Stimulated activated CD4-positive, alpha-beta T cell treated with anti-CD3 and anti-CD28 coated beads, Interleukin-1b, Interleukin-23, amount 100 ng/mL, for 24 hours (primary cell): ENCODE results near the gene TRAF7.
A peak's percentile ranks its signal among the peaks of the same experiment; 100 is the strongest.
"Not testable (repeated sequence)": the region's sequence is repeated elsewhere in the genome, so short reads cannot be mapped to it uniquely, and the experiment has no call there.

ENCODE experiments used
- DNase-seq, 4 experiments: peaks; one replicate each; pipeline ENCODE4 v3.0.0-alpha.2; 2020; ENCODE audit warnings: low read depth in 4 of 4, low spot score in 1 of 4

TRAF7 gene

DNA sequence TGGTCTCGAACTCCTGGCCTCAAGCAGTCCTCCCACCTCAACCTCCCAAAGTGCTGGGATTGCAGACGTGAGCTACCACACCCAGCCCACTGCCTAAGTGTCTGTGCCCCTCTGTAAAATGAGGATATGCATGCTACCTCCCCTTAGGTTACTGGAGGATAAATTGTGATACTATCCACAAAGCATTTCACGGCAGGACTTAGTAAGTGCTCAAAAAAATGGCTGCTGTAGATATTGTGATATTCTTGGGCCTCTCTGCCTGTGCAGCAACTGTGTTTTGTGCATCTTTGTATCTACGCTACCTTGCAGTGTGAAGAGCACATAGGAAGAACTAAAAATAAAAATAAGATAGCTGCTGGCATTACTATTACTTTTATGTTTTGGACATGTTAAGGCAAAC lies 42.7 kb downstream of the TRAF7 start:
- DNase-seq, result no peak

DNA sequence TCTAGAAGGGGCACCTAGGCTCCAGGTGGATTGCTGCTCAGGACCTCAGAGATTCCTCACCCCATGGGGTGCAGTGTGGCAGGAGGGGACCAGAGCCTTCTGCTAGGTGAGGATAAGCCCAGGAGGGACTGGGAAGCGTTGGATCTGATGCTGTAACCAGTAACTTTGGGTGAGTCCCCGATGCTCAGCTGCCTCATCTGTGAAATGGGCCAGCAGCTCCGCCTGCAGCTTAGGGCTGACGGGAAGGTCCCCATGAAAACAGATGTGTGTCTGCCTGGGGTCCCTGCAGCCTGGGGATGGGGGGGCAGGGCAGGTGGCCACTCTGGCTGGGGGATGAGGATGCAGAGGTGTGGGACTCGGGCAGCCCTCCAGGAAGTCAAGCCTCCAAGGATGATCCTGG lies 43.5 kb downstream of the TRAF7 start:
- no peak for DNase-seq

- no peak for DNase-seq
Observed at GRCh38 chr16:2199621-2200139, 44.1 kb downstream of the TRAF7 start.

DNA sequence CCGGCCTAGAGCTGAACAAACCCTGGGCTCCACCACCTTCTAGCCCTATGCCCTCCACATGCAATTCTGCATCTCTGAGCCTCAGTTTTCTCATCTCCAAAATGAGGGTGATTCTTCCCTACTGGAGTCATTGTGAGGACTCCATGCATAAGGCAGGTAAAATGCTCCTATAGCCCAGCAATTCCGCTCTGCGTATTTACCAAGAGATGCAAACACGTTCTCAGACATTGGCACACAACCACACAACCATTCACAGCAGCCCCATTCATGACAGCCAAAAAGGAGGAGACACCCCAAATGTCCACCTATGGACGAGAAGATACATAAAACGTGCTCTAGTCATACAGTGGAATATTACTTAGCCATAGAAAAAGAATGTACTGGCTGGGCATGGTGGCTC lies 44.7 kb downstream of the TRAF7 start:
- no peak for DNase-seq

DNA sequence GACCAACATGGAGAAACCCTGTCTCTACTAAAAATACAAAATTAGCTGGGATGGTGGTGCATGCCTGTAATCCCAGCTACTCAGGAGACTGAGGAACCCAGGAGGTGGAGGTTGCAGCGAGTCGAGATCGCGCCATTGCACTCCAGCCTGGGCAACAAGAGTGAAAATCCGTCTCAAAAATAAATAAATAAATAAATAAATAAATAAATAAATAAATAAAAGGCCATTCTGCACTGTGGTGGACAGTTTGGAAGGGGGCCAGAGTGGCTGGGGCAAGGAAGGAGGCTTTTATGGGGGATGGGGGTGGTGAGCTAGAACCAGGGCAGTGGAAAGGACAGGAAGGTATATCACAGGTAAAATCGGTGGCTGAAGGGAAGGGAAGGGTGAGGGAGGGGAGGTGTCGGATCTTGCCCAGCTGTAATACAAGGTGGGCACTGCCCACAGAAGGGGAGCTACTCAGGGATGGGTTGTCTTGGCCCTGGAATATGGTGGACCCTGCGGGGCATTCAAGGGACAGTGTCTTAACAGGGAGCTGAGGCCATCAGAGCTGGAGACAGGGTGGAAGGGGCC lies 47.6 kb downstream of the TRAF7 start:
- not testable (repeated sequence) for DNase-seq

GRCh38 chr16:2204416-2205103 lies 49.0 kb downstream of the TRAF7 start:
- DNase-seq, result no peak

DNA sequence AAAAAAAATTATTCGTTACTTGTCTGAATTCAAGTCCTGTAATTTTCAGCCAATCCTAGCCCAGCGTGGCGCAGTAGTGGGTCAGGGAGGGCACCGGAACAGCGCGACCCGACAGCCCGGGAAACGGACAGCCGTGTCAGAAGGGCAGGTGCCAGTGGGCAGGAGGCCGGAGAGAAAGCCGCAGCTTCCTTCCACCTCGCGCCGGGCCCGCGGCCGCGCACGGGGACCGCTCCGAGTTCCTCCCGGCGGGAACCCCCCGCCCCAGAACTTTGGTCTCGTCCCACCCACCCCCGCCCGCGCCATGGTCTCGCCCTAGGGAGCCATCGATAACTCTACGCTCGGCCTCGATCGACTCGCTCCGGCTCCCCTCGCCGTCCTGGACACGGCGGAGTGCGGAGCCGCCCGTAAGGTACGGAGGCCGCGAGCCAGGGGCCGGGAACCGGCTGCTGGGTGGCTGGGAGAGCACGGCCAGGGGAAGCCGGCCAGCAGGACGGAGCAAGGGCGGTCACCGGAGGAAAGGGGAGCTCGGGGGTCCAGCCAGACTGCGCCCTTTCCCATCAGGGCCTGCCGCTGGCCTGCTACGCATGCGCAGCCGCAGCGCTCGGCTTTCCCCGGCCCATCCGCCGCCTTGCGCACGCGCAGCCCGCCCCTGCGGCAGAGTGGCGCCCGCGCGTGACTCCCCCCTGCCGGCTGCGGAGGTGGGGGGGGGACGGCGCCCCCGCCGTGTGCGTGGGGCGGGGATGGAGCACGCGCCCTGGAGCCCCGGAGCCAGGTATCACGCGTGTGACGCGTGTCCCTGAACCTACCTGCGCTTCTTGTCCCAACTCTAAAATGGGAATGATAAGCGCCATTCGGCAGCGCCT lies 49.8 kb downstream of the TRAF7 start, which contains the start of gene MLST8:
Gene MLST8, plus strand, starts transcription at position 351 of the 863 bp plus-strand sequence. CDS start 632 bp downstream, outside the sequence.
- peak; percentile 77 to 85 (median 82) for DNase-seq

- DNase-seq, result no peak
Observed at GRCh38 chr16:2205967-2206313, 50.4 kb downstream of the TRAF7 start.

- DNase-seq, result no peak
Observed at GRCh38 chr16:2206420-2206779, 50.8 kb downstream of the TRAF7 start.

GRCh38 chr16:2206780-2207433 lies 51.3 kb downstream of the TRAF7 start:
- DNase-seq, result no peak

DNA sequence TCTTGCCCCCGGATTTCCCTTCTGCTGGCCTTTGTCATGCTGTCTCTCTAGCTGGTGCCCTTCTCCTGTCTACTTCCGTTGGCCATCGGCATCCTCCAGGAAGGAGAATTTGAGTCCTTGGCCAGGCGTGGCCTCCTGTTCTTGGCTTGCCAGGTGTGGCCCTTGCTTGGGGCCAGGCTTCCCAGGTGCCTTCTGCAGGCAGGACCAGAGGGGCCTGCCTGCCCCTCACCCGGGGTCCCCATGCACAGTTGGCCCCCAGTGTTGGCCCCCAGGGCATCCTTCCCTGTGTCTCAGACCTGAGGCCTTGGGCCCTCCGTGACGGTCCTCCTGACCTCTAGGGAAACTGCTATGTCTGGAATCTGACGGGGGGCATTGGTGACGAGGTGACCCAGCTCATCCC lies 52.3 kb downstream of the TRAF7 start:
- DNase-seq, result no peak

- DNase-seq, result no peak
Observed at GRCh38 chr16:2208308-2208707, 52.7 kb downstream of the TRAF7 start.

GRCh38 chr16:2208772-2209171 lies 53.2 kb downstream of the TRAF7 start:
- no peak for DNase-seq

DNA sequence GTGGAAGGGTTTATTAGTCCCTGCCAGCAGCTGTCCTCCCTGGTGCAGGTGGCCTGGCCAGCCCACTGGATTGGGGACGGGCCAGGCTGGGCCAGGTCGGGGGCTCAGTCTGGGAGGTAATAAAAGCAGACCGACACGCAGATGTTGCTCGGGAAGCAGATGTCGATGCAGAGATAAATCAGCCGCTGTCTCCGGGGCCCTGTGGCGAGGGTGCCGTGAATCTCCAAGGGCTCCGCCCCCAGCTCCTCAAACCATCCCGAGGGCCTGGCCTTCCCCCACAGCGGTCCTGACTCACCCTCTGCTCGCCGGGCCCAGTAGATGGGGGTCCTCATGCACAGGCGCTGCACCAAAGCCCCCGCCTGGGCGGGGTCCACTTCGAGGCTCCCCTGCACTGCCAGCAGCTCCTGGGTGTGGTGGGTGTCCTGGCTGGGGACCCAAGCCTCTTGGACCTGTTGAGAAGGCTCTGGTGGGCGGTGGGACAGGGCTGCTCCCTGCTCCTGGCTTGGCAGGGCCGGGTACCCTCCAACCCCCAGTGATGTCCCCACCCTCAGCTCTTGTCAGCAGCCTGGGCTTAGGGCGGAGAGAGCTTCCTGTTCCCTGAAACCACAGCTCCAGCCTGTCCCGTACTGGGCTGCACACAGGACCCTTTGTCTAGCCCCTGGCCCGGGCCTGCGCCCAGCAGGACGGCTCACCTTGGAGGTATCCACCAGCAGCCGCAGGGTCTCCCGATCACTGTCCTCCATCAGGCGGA lies 53.9 kb downstream of the TRAF7 start:
- DNase-seq, result no peak

GRCh38 chr16:2210009-2210332 lies 54.4 kb downstream of the TRAF7 start:
- no peak for DNase-seq

DNA sequence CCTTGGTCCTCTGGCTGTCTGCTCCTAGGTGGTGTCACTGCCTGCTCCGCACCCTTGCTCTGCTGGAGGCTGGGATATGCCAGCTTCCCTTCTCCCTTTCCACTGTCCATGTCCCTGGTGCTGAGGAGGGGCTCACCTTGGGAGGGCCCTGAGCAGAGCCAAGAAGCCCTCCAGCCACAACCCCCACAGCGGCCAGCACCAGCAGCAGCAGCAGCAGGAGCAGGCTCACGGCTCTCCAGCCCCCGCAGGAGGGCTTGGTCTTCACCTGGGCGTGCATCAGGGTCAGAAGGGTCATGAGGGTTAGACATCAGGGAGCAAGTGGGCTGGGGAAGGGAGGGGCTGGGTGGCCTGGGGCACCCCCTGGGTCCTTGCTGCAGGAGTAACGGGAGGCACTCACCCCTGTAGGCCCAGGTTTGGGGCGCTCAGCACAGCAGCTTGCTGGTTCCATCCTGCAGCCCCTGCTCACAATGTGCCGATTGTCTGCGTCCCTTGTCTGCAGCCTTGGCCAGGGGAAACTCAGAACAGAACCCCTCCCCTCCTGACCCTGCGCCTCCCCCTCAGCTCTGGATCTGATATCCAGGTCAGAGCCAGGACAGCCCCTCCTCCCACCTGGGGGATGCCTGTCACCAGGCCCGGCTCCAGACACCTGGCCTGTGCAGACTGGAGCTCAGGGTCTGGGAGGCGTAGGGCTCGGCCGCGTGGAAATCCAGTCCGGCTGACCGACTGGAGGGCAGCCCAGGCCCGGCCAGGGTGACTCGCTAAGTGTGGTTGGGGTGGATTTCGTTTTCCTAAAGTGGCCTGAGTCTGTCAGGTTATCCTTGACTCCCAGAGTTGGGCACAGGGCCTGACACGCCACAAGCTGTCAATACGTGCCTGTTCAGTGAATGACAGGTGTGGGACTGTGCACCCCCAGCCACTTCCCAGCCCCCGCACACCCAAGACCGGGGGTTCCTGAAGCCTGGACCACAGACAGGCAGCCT lies 55.1 kb downstream of the TRAF7 start, which contains the start of gene BRICD5:
Gene BRICD5, minus strand, starts transcription at position 478 of the 980 bp plus-strand sequence. Its CDS starts 30 bp downstream, at position 448.
- no peak for DNase-seq

DNA sequence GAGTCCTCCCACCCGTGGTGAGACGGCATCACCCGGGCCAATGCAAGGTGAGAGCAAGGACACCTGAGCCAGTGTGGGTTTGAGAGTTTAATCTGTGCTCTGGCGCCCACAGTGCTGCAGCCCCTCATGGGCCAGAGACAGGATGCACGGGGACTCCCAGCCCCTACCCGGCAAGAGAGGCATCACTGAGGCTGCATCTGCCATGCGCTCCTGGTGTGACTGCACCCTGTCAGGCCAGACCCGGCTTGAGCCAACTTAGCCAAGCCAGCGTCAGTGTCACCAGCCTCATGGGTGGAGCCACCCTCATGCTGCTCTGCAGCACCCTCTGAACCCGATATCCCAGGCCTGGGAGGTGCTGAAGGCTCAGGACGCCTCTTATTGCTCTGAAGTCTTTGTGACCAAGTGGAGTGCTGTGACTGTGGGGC lies 56.4 kb downstream of the TRAF7 start:
- DNase-seq, result no peak

- no peak for DNase-seq
Observed at GRCh38 chr16:2212362-2213324, 57.1 kb downstream of the TRAF7 start.
